ENCODE data around the gene BABAM2. TPM values are rescaled to one million over a fixed set of nuclear protein-coding genes. Genes with fewer than 3 reads are reported as not detected.
A peak's percentile ranks its signal among the peaks of the same experiment; 100 is the strongest.

Gene BABAM2
- total RNA-seq, 1 experiment from 2014 or later, result 16.3 TPM

DNA sequence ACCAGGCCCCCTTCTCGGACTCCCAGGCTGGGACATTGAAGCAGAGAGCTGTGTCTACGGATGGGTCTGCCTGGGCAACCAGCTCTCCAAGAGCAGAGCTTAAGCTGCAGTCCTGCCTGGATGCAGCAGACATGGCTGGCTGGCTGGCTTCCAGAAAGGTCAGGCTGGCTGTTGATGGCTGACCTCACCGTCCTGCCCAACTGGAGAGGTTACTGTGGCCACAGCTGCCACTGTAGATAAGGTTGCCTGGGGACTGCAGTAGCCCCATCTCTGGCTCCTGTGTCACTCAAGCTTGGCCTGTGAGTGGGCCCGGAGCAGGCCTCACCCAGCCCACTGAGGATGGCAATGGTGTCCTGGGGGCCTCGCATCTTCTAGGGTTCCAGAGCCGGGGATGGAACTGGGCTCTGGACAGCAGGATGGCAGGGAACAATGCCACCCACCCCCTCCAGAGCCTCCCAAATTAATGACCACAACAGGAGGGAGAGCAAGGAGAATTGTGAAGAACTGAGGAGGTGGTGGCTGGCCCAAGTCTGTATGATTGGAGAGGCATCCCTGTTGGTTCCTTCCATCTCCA, 465.1 kb downstream of the BABAM2 start:
- no peak overlapping the region for H2AFZ ChIP-seq (ENCODE audit: low read length)
- H3K9ac ChIP-seq (ENCODE audit: low read length), result no peak overlapping the region
- intact Hi-C loops (cut with micrococcal nuclease), result no loop called here
- no TSS peak for BruUV-seq (replicated peaks)
- H3K27ac ChIP-seq (ENCODE audit: low read length), result peak overlapping the region; percentile 25; the same call in 1 of the 2 replicates
- peaks cover 27% of the 10 kb centered on the region for H3K4me1 ChIP-seq (ENCODE audit: insufficient read depth, low read length)
- H3K9me2 ChIP-seq (replicated peaks; ENCODE audit: low read length), result no peaks in the 10 kb centered on the region
- no peak for ATAC-seq
- H3F3A ChIP-seq (ENCODE audit: low read length, unreplicated experiment), result no peaks in the 10 kb centered on the region
- H3K4me3 ChIP-seq (ENCODE audit: low read length), result no peak overlapping the region
- no peaks in the 10 kb centered on the region for H3K36me3 ChIP-seq (ENCODE audit: low read depth, low read length)
- no peaks in the 10 kb centered on the region for H3K79me2 ChIP-seq (ENCODE audit: low read length)
- TF ChIP-seq, protein P1, sequence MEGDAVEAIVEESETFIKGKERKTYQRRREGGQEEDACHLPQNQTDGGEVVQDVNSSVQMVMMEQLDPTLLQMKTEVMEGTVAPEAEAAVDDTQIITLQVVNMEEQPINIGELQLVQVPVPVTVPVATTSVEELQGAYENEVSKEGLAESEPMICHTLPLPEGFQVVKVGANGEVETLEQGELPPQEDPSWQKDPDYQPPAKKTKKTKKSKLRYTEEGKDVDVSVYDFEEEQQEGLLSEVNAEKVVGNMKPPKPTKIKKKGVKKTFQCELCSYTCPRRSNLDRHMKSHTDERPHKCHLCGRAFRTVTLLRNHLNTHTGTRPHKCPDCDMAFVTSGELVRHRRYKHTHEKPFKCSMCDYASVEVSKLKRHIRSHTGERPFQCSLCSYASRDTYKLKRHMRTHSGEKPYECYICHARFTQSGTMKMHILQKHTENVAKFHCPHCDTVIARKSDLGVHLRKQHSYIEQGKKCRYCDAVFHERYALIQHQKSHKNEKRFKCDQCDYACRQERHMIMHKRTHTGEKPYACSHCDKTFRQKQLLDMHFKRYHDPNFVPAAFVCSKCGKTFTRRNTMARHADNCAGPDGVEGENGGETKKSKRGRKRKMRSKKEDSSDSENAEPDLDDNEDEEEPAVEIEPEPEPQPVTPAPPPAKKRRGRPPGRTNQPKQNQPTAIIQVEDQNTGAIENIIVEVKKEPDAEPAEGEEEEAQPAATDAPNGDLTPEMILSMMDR (conservative IDR thresholded peaks at IDR 0.05; ENCODE audit: low read depth, low read length), result no peak
- no peaks in the 10 kb centered on the region for H4K20me1 ChIP-seq (ENCODE audit: low read length)
- H3K9me3 ChIP-seq (ENCODE audit: low read length), result no peaks in the 10 kb centered on the region
- ChIA-PET POLR2A (ENCODE audit: unreplicated experiment) (no interaction called here), CTCF (no interaction called here)
- no peaks in the 10 kb centered on the region for H3K27me3 ChIP-seq (ENCODE audit: low read length)
- no peak overlapping the region for H3K4me2 ChIP-seq (ENCODE audit: low read length)
- DNase-seq, result no peak

DNA sequence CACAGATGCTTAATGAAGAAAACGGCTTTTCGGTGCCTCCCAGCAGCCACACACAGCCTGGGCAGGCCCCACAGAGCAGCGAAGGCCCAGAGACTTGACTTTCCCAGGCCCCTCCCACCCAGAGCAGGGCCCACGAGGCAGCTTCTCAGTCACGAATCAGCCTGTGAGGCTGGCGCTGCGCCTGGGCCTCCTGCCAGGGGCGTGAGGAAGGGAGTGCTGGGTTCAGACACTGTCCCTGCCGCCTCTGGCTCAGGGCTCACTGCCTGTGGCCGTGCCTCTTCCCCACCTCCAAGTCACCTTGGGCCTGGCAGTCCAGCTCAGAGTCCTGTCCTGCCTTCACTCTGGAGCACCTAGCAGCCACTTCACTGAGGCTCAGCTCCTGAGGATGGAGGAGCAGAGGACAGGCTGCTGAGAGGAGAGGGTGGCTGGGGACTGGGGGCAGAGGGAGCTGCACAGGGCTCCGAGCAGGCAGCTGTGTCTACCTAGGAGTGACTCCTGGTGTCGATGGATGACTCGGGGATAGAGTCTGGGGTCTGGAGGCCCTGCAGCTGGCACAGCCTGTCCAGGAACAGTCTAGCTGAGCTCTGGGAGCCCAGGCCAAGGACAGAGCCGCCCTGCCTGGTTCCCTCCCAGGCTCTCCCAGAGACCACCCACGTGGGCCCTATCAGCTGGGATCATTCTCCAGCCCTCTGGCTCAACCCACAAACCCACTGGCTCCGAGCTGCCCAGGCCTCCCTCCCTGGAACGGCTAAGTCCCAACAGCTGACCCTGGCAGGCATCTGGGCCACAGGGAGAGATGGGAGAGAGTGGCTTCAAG, 465.8 kb downstream of the BABAM2 start:
- peak; percentile 48 for ATAC-seq

DNA sequence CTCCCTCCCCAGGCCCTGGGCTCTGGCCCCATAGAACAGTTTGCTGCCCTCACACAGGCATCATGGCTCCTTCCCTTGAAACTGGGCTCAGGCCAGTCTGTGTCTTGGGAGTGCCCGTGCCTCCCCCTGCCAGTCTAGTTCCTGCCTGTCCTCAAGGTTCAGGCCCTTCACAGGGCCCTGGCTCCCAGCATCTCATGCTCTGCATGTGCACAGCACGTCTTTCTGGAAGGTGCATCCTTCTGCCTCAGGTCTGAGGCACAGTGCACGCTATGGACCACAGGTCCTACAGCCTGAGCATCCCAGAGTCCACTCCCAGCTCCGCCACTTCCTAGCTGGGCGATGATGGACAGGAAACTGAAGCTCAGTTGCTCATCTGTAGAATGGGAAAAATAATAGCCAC, 466.5 kb downstream of the BABAM2 start:
- Histone ChIP-seq H4K20me1 (ENCODE audit: low read length) (no peaks in the 10 kb centered on the region), H3K4me3 (ENCODE audit: low read length) (no peak overlapping the region), H3K27me3 (ENCODE audit: low read length) (no peaks in the 10 kb centered on the region), H3K79me2 (ENCODE audit: low read length) (no peaks in the 10 kb centered on the region), H3K9ac (ENCODE audit: low read length) (no peak overlapping the region), H3K36me3 (ENCODE audit: low read depth, low read length) (no peaks in the 10 kb centered on the region), H3F3A (ENCODE audit: low read length, unreplicated experiment) (no peaks in the 10 kb centered on the region), H3K4me2 (ENCODE audit: low read length) (no peak overlapping the region), H2AFZ (ENCODE audit: low read length) (no peak overlapping the region), H3K9me3 (ENCODE audit: low read length) (no peaks in the 10 kb centered on the region), H3K4me1 (ENCODE audit: insufficient read depth, low read length) (peaks cover 37% of the 10 kb centered on the region), H3K9me2 (replicated peaks; ENCODE audit: low read length) (no peaks in the 10 kb centered on the region), H3K27ac (ENCODE audit: low read length) (no peak overlapping the region)
- POLR2A ChIA-PET (ENCODE audit: unreplicated experiment), result no interaction called here
- intact Hi-C loops (cut with micrococcal nuclease), result no loop called here
- no peak for TF ChIP-seq EZH2phosphoT487 (IDR thresholded peaks at IDR 0.05; ENCODE audit: borderline replicate concordance, low read length)
- no peak for TF ChIP-seq EZH2 (IDR thresholded peaks at IDR 0.05; ENCODE audit: low read length, unreplicated experiment)
- DNase-seq, result no peak
- CTCF ChIA-PET, result no interaction called here
- no TSS peak for BruUV-seq (replicated peaks)
- no peak for ATAC-seq

More for the DNA sequence above, 465.8 kb downstream of the BABAM2 start:
- Histone ChIP-seq H2AFZ (ENCODE audit: low read length) (no peak overlapping the region), H3F3A (ENCODE audit: low read length, unreplicated experiment) (no peaks in the 10 kb centered on the region), H3K4me2 (ENCODE audit: low read length) (no peak overlapping the region), H3K36me3 (ENCODE audit: low read depth, low read length) (no peaks in the 10 kb centered on the region), H4K20me1 (ENCODE audit: low read length) (no peaks in the 10 kb centered on the region), H3K27ac (ENCODE audit: low read length) (peak overlapping the region; percentile 25; the same call in 1 of the 2 replicates), H3K9ac (ENCODE audit: low read length) (no peak overlapping the region), H3K79me2 (ENCODE audit: low read length) (no peaks in the 10 kb centered on the region), H3K9me2 (replicated peaks; ENCODE audit: low read length) (no peaks in the 10 kb centered on the region), H3K4me3 (ENCODE audit: low read length) (no peak overlapping the region), H3K9me3 (ENCODE audit: low read length) (no peaks in the 10 kb centered on the region), H3K4me1 (ENCODE audit: insufficient read depth, low read length) (peaks cover 34% of the 10 kb centered on the region), H3K27me3 (ENCODE audit: low read length) (no peaks in the 10 kb centered on the region)
- ChIA-PET CTCF (no interaction called here), POLR2A (ENCODE audit: unreplicated experiment) (no interaction called here)
- TF ChIP-seq EZH2 (IDR thresholded peaks at IDR 0.05; ENCODE audit: low read length, unreplicated experiment) (no peak), EZH2phosphoT487 (IDR thresholded peaks at IDR 0.05; ENCODE audit: borderline replicate concordance, low read length) (no peak)
- TF ChIP-seq, protein P1 (conservative IDR thresholded peaks at IDR 0.05; ENCODE audit: low read depth, low read length), result no peak
- intact Hi-C loops (cut with micrococcal nuclease), result no loop called here
- BruUV-seq (replicated peaks), result no TSS peak
- peak; percentile 42 for DNase-seq

All from PC-3 (cell line).